Measurements from ENCODE around the gene SDSL.

GRCh38 chr12:113382206-113382605 lies 40.0 kb upstream of the SDSL start:
- TF ChIP-seq CTCF (IDR thresholded peaks at IDR 0.05) (no peak), POLR2A (IDR thresholded peaks at IDR 0.05) (no peak), POLR2AphosphoS5 (IDR thresholded peaks at IDR 0.05) (no peak)
